Stimulated activated CD4-positive, alpha-beta T cell treated with anti-CD3 and anti-CD28 coated beads, Interleukin-1b, Interleukin-23, amount 100 ng/mL, for 48 hours (primary cell): ENCODE data around the gene ABRACL.
"Not testable (repeated sequence)": the region's sequence is repeated elsewhere in the genome, so short reads cannot be mapped to it uniquely, and the experiment has no call there.

Experiments
- DNase-seq: peaks from one replicate; pipeline ENCODE4 v3.0.0-alpha.2; 2020

Gene ABRACL

DNA sequence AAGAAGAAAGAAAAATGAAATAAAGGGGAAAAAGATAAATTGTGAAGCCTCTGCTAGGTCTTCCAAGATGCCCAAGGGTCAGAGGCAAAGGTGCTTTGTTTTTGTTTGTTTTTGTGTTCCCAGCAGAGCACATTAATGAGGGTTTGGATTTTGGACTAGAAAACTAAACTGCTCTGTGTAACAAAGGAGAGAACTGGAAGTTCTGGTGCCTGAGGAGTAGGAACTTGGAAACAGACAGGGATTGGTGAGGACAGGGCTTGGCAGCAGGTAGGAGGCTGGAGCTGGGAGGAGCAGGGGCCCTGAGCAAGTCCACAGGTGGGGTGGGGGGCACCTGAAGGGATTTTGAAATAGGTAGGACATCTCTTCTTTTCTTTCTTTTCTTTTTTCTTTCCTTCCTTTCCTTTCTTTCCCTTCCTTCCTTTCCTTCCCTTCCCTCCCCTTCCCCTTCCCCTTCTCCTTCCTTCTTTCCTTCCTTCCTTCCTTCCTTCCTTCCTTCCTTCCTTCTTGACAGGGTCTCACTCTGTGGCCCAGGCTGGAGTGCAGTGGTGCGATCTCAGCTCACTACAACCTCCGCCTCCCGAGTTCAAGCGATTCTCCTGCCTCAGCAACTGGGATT lies 15.3 kb upstream of the ABRACL start:
- DNase-seq: no peak

- no peak for DNase-seq
These were observed 13.6 kb upstream of the ABRACL start for GRCh38 chr6:139014945-139015344.

DNA sequence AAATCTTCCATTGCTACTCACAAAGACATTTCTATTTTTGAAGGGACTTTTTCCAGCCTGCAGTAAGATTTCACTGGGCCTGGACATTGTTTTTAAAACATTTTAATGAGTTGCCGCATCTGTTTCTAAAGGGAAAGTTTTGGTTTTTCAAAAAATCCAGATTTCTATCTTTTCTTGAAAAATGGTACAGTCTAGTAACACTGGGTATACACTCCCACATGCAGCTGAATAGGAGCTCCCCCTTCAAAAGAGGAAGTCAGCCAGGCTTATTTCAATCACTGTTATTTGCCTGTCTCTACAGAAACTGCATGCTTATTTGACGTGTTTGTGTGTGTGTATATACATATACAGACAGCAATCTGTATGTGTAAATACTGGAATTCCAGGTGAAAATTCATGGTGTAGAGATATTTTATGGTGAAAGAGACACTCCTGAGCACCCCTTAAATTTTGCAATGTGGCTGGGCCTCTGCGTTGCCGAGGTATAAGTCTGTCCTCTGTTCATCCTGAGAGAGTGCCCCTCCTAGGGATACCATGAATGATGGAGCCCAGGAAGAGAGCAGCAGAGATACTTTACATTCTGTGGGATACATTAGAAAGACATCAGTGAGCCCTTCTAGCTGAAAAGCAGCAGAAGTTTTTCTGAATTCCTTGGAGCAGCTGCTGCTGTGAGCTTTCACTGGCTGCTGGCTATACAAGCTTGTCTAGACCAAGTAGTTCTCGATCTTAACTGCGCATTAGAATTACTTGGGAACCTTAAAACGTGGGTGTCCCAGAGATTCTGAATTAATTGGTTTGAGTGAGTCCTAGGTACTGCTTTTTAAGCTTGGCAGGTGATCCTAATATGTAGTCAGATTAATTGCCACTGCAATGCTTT lies 12.0 kb upstream of the ABRACL start:
- DNase-seq: no peak

DNA sequence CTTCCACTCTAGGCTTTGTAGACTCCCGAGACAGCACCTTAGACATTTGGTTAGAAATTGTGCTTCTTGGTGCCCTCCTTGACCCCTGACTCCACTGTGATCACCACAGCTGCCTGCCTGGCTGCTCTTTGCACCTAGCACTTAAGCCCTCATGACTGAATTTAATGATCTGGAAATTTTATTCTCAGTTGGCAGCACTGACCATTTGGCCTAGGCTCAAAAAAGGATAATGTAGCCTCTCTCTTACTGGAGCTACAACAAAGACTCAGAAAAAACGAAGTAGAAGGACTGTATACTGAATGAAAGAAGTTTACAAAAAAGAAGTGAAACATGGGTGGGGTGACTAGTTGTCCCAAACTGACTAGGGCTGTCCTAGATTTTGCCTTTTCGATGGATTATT lies 11.3 kb upstream of the ABRACL start:
- no peak for DNase-seq

DNA sequence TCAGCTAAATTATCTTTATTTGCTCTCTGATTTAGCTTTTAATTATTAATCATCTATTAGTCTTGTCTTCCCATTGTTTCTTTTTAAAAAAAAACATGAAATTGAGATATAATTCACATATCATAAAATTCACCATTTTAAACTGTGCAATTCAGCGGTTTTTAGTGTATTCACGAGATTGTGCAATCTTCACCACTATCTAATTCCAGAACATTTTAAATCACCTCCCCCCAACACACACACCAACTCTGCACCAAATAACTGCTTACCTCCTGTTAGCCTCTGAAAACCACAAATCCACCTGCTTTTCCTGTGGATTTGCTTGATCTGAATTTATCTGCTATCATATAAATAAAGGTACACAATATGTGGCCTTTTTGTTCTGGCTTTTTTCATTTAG lies 8.8 kb upstream of the ABRACL start:
- DNase-seq: no peak

DNA sequence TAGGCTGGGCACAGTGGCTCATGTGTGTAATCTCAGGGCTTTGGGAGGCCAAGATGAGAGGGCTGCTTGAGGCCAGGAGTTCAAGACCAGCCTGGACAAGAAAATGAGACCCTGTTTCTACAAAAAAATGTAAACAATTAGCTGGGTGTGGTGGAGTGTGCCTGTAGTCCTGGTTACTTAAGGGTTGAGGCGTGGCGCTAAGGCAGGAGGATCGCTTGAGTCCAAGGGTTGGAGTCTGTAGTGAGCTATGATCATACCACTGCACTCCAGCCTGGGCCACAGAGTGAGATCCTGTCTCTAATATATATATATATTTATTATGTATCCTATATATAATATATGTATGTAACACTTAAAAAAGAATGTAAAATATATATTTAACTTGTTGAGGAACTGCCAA lies 7.9 kb upstream of the ABRACL start:
- no peak for DNase-seq

- DNase-seq: not testable (repeated sequence)
These were observed 3.1 kb upstream of the ABRACL start for GRCh38 chr6:139025416-139025815.

DNA sequence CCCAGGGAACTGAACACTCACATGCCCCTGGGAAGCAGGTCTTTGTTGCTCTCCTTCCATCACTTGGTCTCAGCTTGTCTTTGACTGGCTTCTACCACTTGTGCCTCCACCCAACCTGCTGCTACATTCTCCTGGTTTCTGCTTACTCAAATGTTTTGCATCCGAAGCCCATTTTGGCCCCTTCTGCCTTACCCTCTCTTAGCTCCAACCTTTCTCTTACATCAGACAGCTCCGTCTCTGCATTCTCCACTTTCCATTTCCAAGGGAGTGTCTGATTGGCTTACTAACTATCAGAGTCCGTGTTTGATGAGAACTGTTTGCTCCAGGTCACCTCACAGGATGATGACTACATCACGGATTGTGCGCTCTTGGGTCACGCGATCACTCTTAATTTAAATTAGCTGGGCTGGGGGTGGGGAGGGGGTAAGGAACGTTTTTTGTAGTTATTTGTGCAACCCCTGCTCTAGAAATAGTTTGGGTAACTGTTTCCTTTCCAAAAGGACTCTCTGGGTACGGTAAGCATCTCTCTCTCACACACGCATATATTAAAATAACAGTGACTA lies 844 bp upstream of the ABRACL start:
- DNase-seq: peak; percentile 65

DNA sequence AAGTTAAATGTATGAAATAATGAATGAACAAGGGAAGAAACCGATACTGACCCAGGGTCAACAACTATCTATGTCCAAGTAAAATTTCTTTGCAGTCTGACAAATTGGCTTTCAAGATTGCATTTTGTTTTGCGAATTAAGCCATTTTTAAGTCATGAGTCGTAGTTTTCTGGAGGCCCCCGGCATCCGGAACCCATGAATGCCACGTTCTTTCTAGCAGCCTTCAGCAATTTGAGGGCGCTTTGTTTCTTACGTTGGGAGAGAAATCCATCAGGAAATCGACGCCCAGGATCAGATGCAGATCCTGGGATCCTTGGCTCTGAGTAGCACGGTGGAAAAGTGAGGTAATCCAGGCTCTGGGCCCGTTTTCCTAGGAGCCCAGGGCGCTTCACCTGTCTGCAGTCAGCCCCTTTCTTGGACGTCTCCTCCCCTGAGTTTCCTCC lies 309 bp upstream of the ABRACL start:
- DNase-seq: no peak

- peak; percentile 18 for DNase-seq
These were observed 1.1 kb downstream of the ABRACL start for GRCh38 chr6:139029470-139030227.

GRCh38 chr6:139030228-139030963 lies 1.9 kb downstream of the ABRACL start:
- no peak for DNase-seq

- DNase-seq: no peak
These were observed 8.9 kb downstream of the ABRACL start for GRCh38 chr6:139037490-139037889.

DNA sequence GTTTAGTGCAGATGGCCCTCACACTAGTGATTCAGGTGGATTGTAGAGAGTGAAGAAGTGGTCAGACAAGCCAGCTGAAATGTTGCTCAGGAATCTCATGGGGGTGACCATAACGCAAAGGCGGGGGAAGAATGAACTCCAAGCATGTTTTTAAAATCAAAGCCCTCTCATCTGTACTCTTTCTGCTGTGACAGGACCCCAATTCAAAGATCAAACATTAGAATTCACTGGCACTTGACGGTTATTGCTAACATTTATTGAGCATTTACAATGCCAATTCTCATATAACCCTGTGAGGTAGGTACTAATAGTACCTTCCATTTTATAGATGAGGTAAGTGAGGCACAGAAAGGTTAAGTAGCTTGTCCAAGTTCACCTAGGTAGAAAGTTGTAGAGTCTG lies 15.7 kb downstream of the ABRACL start:
- DNase-seq: no peak

GRCh38 chr6:139047677-139048076 lies 19.1 kb downstream of the ABRACL start:
- no peak for DNase-seq

- DNase-seq: not testable (repeated sequence)
These were observed 20.4 kb downstream of the ABRACL start for GRCh38 chr6:139048912-139049311.

- DNase-seq: not testable (repeated sequence)
These were observed 21.7 kb downstream of the ABRACL start for GRCh38 chr6:139050131-139050769.

- DNase-seq: no peak
These were observed 22.3 kb downstream of the ABRACL start for GRCh38 chr6:139050770-139051313.

- DNase-seq: no peak
These were observed 23.0 kb downstream of the ABRACL start for GRCh38 chr6:139051396-139052060.

DNA sequence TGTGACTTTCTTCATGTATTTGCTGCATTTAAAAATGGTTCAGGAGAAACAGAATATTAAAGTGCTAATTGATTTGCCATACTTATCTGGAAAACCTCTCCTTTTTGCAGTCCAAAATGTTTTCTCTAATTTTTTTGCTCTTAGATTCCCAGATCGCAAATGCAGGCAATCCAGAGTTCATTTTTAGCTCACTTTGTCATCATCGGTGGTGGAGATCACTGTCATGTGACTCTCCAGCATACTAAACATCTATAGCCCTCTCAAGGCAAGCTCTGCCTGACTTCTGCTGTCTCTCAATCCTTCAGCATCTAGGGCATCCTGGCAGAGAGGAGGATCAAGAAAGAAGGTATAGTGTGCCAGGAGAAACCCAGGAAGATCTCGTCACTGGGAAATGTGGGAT lies 24.8 kb downstream of the ABRACL start:
- DNase-seq: no peak

- no peak for DNase-seq
These were observed 25.5 kb downstream of the ABRACL start for GRCh38 chr6:139054001-139054400.

GRCh38 chr6:139055709-139056108 lies 27.2 kb downstream of the ABRACL start:
- no peak for DNase-seq
